GM18498 (cell line): ENCODE measurements around the gene BEST1.
"Not testable (repeated sequence)": the region's sequence is repeated elsewhere in the genome, so short reads cannot be mapped to it uniquely, and the experiment has no call there.

Source experiments
- ATAC-seq: cut with Tn5 transposase; IDR thresholded peaks from one replicate; pipeline ENCODE4 v1.9.1; 2021; ENCODE audit warnings: mild to moderate bottlenecking, moderate library complexity; ENCODE audit not compliant: unreplicated experiment

The BEST1 gene

DNA sequence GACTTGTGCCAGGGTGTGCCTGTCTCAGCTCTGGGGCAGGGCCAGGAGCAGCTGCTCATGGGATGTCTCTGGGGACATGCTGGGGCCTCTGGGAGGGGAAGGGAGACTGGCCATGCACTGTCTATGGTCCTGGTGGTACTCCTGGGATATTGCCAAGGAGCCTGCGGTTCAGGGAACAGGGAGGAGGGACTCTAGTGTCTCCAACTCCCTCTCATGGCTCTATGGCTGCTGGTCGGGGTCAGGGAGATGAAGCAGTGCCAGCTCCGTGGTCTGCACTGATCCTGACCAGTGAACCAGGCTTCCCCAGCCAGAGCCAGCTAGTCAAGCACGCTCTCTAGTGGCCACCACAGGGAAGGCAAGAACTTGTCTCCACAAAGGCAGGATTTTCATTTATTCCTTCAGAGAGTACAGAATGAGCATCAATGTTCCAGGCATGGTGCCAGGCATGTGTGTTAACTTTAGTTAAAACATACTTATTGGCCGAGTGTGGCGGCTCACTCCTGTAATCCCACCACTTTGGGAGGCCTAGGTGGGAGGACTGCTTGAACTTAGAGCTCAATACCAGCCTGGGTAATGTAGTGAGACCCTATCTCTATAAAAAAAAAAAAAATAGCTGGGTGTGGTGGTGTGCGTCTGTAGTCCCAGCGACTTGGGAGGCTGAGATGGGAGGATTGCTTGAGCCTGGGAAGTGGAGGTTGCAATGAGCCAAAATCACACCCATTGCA is 2.5 kb upstream of the BEST1 start:
- ATAC-seq, result no peak

DNA sequence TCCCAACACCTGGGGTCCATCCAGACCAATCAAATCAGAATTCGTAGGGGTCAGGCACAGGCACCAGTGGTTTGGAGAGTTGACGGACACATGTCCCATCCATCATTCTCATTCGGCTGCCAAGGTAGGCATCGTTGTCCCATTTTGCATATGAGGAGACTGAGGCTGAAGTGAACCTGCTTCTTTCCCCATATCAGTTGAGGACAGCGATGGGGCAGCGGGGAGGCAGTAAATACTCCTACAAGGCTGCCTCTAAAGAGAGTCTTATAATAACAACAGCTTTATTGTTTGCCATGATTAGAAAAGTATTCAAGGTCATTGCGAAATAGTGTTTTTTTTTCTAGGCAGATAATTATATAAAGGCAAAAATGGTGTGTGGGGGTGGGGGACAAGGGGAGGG is 1.6 kb upstream of the BEST1 start:
- ATAC-seq, result no peak

DNA sequence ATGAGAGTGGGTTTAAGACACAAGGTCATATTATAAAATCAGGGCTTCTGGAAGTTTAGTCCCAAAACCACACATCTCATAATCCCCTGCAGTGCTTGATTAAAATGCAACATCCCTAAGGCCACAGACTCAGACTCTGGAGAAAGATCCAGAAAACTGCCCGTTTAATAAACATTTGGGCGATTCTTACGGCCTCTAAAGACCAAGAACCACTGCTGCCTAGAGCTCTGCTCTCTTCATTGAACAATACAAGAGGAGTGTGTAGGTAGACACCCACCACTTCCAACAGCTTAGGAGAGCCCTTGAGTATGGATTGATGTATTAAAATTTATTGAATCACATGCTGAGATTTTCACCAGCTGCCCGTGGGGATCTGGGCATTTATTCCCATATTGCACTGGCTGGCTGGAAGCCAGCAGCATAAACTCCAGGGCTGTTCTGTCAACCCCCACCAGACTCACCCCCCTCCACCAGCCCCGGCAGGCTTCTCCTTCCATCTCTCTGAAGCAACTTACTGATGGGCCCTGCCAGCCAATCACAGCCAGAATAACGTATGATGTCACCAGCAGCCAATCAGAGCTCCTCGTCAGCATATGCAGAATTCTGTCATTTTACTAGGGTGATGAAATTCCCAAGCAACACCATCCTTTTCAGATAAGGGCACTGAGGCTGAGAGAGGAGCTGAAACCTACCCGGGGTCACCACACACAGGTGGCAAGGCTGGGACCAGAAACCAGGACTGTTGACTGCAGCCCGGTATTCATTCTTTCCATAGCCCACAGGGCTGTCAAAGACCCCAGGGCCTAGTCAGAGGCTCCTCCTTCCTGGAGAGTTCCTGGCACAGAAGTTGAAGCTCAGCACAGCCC is 749 bp upstream of the BEST1 start:
- no peak for ATAC-seq

DNA sequence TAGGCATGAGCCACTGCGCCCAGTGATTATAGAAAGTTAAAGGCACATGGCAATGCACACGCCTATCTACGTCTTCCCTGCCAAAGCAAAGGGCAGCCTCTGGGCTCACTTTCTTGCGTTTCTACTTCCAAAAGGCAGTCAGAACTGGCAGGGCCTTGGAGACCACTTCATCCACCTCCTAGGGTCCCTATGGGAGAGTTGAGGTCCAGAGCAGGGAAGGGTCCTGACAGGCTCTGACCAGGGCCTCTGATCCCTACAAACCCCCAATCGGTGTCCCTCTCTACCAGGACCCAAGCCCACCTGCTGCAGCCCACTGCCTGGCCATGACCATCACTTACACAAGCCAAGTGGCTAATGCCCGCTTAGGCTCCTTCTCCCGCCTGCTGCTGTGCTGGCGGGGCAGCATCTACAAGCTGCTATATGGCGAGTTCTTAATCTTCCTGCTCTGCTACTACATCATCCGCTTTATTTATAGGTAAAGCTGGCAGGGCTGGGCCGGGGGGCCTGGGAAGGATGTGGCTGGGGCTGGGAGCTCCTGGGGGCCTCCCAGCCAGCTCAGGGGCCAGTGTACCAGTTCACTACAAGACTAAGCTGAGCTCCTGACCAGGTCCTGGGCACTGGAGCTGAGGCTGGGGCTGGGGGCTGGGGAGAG is 1.5 kb downstream of the BEST1 start:
- no peak for ATAC-seq

DNA sequence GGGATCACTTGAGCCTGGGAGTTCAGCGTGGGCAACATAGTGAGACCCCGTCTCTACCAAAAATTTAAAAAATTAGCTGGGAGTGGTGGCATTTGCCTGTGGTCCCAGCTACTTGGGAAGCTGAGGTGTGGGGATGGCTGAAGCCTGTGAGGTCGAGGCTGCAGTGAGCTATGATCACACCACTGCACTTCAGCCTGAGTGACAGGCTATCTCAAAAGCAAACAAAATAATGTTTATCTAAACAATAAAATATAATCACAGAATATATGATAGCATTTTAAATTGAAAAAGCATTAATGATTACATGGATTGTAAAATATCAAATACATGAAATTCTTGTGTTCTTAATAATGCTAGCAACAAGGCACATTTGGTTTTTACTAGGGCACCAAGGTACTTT is 2.7 kb downstream of the BEST1 start:
- ATAC-seq, result no peak

DNA sequence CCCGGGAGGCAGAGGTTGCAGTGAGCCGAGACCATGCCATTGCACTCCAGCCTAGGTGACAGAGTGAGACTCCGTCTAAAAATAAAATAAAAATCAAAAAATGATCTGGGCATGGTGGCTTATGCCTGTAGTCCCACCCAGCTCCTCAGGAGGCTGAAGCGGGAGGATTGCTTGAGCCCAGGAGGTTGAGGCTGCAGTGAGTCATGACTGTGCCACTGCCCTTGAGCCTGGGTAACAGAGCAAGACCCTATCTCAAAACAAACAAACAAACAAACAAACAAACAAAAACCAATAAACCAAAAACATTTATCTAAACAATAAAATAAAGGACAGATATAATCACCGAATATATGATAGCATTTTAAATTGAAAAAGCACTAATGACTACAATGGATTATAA is 3.5 kb downstream of the BEST1 start:
- not testable (repeated sequence) for ATAC-seq

DNA sequence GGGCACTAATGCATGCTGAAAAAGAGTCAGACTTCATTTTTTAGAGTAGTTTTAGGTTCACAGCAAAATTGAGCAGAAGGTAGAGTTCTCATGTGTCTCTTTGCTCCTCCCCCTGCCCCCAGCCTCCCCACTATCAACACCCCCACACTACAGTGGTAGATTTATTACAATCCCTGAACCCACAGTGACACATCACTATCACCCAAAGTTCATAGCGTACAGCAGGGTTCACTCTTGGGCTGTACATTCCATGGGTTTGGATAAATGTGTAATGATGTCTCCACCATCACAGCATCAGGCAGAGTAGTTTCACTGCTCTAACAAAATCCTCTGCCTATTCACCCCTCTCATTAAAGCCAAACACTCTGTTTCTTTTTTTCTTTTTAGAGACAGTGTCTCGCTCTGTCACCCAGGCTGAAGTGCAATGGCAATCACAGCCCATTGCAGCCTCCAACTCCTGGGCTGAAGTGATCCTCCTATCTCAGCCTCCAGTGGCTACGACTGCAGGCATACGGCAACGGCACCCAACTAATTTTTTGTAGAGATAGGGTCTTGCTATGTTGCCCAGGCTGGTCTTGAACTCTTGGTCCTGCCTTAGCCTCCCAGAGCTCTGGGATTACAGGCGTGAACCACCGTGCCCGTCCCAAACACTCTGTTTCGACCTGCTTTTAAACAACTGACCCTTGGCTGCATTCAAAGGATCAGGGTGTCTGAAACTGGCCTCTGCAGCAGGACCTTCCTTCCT is 4.1 kb downstream of the BEST1 start:
- ATAC-seq, result no peak

DNA sequence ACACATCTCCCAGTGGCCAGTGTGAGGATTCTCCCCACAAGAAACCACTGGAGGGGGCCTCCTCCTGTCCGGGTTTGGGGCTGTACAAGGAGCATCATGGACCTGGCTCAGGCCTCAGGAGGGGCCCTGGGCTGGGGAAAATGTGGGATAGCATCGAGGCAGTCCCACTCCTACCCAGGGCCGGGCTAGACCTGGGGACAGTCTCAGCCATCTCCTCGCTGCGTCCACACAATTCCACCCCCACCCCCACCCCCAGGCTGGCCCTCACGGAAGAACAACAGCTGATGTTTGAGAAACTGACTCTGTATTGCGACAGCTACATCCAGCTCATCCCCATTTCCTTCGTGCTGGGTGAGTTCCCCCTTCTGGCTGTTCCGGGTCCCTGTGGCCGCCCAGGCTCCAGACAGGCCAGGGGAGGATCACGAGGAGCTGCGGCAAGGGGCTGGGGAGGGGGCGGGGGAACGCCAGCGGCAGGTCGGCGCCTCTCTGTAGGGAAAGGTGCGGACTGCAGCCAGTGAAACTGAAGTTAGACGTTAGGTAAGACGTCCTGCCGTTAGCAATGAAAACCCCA is 4.8 kb downstream of the BEST1 start:
- no peak for ATAC-seq

DNA sequence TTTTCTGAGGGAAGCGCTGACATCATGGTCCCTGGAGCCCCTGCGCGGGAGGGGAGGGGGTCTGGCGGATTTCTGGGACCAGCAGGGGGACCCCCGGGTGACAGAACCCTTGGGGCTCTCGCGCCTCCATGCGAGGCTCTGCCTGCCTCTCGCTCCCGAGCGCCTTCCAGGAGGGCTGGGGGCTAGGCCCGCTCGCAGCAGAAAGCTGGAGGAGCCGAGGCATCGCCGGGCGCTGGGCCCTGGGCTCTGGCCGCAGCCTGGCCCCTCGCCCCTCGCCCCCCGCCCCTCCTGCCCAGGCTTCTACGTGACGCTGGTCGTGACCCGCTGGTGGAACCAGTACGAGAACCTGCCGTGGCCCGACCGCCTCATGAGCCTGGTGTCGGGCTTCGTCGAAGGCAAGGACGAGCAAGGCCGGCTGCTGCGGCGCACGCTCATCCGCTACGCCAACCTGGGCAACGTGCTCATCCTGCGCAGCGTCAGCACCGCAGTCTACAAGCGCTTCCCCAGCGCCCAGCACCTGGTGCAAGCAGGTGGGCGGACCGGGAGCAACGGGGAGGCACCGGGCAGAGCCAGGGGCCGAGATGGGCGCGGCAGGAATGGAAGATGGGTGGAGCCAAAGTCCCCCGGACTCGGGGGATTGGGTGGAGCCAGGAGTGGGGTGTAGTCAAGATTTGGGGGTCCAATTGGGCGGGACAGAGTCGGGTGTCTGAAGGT is 5.4 kb downstream of the BEST1 start:
- ATAC-seq, result no peak

DNA sequence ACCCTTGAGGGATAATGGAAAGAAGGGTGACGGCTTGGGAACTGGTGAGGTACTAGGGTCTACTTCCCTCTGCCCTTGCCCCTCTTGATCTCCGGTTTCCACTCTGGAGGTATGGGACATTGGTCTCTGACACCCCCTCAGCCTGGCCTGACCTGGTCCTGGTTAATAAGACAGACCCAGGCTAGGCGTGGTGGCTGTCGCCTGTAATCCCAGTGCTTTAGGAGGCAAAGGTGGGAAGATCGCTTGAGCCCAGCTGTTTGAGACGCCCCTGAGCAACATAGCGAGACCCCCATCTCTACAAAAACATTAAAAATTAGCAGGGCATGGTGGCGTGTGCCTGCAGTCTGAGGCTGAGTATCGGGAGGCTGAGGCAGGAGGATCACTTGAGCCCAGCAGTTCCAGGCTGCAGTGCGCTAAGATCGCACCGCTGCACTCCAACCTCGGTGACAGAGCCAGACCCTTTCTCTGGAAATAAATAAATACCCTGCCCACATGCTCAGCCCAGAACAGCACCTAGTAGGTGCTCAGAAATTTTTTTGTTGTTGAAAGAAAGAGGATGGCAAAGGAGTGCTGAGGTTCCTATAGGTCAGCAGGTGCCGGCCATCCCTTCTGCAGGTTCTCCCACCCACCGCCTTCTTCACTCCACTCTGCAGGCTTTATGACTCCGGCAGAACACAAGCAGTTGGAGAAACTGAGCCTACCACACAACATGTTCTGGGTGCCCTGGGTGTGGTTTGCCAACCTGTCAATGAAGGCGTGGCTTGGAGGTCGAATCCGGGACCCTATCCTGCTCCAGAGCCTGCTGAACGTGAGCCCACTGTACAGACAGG is 6.3 kb downstream of the BEST1 start:
- ATAC-seq, result no peak

DNA sequence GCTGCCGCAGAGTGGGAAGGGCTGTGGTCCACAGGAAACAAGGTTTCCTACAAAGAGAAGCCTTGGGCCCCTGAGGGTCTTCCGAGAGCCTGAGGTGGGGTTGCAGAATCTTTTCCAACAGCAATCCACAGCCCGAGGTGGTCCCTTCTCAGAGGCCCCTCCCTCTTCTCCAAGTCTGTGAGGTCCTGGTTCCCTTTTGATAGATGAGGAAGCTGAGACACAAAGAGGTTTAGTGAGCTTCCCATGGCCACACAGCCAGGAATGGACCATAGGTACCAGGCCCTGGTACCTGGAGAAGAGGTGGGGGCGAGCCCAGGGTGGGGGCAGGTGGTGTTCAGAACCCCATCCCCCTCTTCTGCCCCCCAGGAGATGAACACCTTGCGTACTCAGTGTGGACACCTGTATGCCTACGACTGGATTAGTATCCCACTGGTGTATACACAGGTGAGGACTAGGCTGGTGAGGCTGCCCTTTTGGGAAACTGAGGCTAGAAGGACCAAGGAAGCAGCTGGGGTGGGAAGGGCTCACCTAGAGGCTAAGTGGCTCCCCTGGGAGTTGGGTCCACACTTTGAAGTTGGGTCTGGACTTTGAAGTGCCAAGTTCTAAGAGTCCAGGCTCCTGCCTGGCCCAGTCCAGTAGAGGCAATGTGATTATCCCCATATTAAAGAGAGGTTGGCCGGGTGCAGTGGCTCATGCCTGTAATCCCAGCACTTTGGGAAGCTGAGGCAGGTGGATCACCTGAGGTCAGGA is 7.0 kb downstream of the BEST1 start:
- ATAC-seq, result no peak

DNA sequence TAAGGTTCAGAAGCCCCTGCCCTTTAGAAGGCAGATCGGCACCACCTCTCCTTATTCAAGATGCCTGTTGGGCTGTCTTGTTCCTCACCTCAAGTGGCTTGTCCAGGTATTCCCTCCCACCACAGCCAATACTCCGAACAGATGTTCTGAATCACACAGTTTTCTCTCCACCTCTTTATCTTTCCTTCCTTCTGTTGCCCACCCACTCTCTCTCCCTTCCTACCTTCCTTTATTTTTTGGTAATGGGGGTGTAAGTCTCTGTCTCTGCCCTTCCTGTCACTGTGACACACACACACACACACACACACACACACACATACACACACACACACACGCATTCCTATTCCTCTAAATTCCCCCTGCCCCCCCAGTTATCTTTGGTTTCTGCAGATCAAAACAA is 8.4 kb downstream of the BEST1 start:
- no peak for ATAC-seq

DNA sequence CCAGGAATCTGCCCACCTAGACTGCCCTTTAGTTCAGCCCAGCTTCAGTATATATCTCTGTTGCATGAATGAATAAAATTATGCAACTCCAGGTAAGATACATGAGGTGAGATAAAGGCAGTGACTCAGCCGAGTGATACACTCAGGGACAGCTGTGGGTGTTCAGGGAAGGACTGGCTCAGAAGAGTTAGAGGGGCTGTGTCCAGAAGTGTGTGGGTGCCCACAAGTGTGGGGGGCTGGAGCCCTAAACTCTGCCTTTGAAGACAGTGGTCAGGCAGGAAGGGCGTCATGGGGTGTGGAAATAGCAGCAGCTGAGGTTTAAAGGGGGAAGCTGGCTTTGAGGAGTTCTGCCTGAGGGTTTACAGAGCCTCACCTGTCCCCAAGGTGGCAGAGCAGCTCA is 9.0 kb downstream of the BEST1 start:
- ATAC-seq, result no peak

DNA sequence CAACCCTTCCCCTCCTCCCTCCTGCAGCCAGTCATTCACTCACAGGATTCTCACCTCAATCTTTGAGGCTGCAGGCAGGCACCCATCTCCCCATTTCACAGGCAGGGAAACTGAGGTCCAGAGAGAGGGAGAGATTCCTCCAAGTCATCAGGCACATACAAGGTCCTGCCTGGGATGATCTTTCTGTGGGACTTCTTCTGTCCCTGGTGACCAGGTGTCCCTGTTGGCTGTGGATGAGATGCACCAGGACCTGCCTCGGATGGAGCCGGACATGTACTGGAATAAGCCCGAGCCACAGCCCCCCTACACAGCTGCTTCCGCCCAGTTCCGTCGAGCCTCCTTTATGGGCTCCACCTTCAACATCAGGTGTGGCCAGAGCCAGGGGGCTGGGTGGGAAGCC is 9.5 kb downstream of the BEST1 start:
- ATAC-seq, result no peak

DNA sequence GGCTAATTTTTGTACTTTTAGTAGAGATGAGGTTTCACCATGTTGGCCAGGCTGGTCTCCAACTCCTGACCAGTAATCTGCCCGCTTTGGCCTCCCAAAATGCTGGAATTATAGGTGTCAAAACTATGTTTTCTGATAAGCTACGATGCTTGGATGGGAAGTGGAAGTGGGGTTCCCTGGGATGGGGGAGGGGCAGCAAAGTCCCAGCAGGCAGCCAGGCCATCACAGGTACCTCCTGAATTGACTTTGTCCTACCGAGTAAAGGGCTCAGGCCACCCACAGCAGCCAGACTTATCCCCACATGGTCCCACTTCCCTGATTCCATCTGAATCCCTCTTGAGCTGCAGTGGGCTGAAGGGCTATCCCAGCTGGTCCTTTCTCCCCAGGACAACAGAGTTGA is 10.4 kb downstream of the BEST1 start:
- no peak for ATAC-seq

DNA sequence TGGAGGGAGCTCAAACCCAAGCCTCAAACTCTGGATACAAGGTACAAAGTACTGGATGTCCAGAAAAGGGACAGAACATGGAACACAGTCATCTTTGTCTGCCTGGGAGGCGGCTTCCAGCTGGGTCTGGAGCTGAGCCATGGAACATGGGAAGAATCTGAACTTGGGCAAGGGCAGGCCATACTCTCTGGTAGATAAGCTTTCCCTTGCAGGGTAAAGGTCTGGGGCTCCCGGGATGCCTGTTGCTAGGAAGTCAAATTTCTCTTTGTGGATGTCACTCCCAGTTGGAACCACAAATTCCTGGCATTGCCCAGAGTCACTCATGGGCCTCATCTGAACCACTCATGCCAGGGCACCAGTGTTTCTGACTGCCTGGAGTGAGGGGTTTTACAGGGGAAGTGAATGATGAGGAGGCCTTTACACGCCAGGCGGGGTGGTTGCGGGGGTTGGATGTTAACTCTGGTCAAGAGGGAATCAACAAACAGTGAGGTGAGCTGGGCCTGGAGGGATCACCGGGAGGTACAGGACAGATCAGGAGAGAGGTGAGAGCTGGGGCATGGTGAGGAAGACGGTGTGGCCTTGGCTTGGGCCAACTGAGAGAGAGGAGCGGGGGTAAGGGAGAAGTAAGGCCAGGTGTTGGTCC is 11.5 kb downstream of the BEST1 start:
- ATAC-seq, result no peak

DNA sequence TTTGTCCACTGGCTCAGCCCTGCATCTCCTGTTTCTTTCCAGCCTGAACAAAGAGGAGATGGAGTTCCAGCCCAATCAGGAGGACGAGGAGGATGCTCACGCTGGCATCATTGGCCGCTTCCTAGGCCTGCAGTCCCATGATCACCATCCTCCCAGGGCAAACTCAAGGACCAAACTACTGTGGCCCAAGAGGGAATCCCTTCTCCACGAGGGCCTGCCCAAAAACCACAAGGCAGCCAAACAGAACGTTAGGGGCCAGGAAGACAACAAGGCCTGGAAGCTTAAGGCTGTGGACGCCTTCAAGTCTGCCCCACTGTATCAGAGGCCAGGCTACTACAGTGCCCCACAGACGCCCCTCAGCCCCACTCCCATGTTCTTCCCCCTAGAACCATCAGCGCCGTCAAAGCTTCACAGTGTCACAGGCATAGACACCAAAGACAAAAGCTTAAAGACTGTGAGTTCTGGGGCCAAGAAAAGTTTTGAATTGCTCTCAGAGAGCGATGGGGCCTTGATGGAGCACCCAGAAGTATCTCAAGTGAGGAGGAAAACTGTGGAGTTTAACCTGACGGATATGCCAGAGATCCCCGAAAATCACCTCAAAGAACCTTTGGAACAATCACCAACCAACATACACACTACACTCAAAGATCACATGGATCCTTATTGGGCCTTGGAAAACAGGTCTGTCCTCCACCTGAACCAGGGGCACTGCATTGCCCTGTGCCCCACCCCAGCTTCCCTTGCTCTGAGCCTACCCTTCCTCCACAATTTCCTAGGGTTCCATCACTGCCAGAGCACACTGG is 12.3 kb downstream of the BEST1 start:
- no peak for ATAC-seq

DNA sequence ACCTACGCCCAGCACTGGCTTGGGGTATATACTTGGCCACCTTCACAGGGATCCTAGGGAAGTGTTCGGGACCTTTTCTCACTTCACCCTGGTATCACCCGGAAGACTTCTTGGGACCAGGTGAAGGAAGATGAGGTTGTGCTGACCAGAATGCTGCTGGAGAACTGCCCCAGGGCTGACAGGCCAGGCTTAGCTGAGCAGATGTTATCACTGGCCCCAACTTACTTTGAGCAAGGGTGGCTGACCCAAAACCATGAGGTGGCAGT is 12.8 kb downstream of the BEST1 start:
- ATAC-seq, result no peak
